A673 (cell line): ENCODE results near the gene CD74.

ENCODE experiments used
- EZH2 ChIP-seq: fragments of 200-600 bp; sonication (generic); IDR thresholded peaks from 2 replicates; pipeline ENCODE4 v1.6.1; 2017; ENCODE audit warnings: borderline replicate concordance, low read depth, mild to moderate bottlenecking, mixed read lengths, antibody characterized with exemption, low read length; ENCODE audit not compliant: poor library complexity, severe bottlenecking
- TF ChIP-seq, protein P1 (sequence below): fragments of 300-800, 200-600 bp; sonication (generic); conservative IDR thresholded peaks from 2 replicates; pipeline ENCODE4 v1.5.1; 2017; ENCODE audit warnings: low read depth, mild to moderate bottlenecking, antibody characterized with exemption, low read length, moderate library complexity, mixed read lengths

DNA sequence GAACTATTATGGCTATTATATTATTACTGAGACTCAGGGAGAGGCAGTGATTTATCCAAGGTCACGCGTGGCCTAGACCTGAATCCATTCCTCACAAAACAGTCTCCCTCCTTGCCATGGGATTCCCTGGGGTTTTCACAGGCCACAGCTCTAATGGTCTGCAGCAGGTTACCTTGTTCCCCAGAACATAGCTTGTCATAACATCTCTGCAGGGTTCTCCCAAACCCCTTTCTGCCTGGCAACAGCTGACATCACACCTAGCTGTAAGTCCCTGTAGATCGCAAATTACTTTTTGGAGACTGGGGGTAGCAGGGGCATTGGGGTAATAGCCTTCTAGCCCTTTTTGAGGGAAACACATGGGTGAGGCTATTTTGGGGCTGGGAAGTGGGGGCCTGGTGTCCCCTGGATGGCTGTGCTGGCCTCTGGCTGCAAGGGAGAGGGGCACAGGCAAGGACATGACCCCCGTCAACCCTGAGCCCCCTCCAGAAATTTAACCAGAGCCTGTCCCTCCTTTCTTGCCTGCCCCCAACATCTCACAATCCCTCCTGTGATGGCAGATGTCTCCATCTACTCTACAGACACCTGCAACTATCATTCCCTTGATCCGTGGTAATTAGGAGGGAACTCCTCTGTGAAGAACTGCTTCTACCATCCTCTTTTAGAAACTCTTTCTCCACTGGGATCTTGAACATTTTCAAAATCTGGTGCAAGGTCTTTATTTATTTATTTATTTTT is 1.3 kb downstream of the CD74 start:
- TF ChIP-seq, protein P1, sequence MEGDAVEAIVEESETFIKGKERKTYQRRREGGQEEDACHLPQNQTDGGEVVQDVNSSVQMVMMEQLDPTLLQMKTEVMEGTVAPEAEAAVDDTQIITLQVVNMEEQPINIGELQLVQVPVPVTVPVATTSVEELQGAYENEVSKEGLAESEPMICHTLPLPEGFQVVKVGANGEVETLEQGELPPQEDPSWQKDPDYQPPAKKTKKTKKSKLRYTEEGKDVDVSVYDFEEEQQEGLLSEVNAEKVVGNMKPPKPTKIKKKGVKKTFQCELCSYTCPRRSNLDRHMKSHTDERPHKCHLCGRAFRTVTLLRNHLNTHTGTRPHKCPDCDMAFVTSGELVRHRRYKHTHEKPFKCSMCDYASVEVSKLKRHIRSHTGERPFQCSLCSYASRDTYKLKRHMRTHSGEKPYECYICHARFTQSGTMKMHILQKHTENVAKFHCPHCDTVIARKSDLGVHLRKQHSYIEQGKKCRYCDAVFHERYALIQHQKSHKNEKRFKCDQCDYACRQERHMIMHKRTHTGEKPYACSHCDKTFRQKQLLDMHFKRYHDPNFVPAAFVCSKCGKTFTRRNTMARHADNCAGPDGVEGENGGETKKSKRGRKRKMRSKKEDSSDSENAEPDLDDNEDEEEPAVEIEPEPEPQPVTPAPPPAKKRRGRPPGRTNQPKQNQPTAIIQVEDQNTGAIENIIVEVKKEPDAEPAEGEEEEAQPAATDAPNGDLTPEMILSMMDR = no peak
- no peak for TF ChIP-seq EZH2
